ENCODE results near the gene BACH2. TPM values are rescaled to one million over a fixed set of nuclear protein-coding genes. Genes with fewer than 3 reads are reported as not detected.
"Not testable (repeated sequence)": the region's sequence is repeated elsewhere in the genome, so short reads cannot be mapped to it uniquely, and the experiment has no call there.

Gene BACH2
- polyA plus RNA-seq, 1 donor: 11.4 TPM

DNA sequence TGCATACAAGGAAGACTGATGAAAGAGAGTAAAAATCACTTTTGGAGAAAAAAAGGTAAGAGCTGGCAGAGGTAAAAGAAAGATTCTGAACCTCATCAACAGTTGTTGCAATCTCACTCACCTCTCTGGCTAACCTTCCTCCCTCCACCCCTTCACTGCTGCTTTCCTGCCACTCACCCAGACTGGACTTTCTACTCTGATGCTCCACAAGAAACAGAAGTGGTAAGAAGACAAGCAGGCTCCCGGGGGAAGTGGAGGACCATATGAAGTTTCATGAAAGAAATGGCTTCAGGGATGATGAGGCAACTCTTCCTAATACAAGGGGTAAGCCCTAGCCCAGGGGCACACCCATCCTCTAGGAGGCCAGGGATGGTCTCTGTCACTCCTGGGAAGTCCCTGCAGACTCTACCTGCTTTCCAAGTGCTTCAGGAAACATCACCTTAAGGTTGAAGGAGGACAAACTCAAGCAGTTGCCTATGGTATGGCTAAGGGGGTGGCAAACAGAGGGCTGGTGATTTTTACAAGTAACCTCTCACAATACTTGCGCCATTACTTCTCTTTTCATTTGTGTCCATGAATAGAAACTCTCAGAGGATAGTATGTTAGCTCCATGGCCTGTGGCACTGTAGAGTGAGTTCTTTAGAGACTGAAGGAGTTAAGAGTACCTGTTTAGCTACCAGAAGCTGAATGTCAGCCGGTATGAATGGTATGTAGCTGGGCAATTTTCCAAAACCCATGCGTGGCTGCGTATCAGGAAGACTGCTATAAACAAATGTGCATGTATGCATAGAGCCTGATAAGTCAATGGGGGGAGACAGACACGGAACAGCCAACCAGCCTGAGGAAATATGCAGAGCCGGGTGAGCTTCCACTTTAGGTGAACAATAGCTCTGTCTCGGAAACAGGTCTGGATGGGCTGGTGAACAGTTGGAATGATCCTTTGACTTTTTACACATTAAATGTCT is 112.0 kb downstream of the BACH2 start:
- DNase-seq: no peak

DNA sequence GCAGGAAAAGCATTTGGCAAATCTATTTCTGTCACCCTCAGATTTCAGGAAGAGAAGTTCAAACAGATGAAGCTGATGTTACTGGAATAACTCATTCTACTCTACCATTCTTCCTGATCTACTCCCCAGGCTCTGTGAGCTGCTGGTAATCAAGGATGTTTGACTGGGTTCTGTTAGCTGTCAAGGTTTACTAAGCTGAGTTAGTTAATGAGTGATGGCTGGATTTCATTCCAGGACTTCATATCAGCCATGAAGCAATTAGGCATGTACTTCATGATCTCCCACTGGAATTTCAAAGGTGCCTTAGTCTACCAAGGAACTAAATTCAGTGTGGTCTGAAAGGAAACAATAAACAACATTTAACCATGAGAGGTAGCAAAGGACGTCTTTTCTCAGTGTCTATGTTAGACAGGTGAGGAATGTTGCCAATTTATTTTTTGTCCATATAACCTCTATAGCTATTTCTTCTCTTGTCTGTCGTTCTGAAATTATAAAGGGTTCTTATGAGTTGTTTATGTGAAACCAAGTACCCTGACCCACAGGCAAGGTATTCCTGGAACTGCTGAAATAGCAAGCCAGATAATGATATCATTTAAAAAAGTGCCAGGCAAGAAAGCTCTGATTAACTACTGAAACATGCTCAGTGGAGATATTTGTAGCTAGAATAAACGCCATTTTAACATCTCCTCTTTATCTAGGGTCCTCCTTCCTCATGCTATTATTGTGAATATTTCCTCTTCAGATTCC is 112.9 kb downstream of the BACH2 start:
- no peak for DNase-seq

DNA sequence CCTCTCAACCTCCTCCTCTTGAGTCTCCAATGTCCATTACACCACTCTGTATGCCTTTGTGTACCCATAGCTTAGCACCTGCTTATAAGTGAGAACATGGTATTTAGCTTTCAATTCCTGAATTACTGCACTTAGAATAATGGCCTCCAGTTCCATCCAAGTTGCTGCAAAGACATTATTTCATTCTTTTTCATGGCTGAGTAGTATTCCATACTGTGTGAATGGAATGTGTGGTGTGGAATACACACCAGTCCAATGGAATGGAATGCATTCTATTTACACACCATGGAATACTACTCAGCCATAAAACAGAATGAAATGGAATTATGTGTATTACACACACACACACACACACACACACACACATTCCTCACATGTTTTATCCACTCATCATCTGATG is 116.1 kb downstream of the BACH2 start:
- DNase-seq: no peak

DNA sequence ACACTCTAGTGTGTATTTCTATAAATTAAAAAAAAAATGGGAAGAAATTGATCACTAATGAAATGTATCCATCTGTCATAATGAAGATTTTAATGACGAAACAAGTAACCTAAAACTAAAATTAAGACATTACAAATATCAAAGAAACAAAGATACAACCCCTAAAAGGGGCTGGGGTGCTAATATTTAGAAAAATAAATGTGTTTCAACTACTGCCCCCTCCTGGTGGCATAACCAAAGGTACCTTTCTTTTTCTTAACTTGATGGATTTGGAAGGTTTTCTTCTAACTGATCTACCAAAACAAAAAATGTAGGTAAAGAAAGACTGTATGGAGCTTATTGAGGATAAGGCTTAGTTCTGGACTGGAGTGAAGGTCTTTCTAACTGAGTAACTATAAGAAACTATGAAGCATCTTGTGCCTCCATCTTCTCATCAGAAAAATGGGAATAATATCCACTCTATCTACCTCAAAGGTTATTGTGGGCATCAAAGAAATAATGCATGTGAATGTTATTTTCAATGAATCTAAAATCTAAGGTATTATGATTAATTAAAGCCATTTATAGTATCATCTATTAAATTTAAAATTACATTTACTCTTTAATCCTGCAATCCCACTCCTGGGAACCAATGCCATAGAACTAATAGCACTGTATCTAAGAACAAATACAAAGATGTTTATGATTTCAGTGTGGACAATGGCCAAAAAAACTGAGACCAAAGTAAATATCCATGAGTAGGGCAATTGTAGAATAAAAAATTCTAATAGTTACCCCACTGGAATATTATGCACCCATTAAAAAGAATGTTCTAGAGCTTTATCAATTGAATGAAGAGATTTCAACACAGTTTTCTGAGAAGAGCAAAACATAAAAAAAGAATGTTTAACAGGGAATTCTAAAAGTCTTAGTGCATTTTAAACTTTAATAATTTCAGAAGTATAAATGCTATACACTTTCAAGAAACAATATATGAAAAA is 117.2 kb downstream of the BACH2 start:
- DNase-seq: no peak

DNA sequence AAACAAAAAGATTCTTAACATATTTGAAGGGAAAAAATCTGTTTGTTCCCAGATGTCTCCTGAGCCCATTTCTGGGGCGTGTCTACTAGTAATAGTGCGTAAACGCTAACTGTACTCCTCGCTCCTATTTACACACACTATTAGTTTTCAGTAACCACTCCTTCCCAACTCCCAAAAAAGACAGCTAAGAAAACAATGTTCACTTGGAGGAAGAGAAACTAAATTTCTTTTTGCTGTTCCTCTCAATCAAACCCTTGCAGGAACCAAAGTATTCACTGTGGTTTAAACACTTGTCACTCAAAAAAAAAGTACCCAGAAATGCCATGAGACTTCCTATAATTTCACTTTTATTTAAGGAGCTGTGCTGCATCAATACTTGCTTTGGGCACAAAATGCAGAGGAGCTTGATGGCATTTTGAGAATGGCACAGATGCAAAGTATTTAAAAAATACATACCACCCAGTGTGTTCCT is 118.2 kb downstream of the BACH2 start:
- no peak for DNase-seq

DNA sequence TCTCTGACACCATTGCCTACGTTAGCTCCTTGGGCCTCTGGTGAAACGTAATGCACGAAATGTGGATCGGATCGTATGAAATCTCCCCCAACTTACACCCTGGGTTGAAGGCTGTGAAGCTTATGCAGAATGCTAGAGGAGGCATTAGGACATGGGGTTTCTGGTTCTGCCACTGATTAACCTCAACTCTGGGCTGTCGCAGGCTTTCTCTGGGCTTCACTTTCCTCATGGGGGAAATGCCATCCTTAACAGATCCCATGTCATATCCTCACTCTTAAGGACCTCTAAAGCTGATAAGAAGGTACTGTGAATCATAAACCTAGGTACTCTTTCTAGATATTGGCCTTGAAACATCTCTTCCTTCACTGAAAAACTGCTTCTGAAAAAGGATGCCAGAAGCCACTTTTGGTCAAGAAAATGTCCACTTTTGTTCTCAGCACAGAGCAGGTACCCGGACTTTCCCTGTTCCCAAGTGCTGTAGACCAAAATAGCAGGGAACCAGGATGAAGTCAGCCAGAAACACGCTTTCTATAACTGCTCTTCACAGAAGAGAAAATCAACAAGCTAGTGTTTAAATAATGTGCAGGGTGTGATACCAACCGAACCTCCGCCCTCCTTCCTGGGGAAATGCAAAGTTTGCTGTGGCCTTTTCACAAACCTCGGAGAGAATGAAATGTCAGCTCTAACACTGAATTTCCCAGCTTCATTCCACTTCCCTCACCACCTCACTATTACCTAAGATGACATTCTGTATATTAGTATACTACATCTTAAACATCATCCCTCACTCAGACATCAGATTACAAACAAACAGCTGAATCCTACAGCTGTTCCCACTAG is 118.9 kb downstream of the BACH2 start:
- no peak for DNase-seq

DNA sequence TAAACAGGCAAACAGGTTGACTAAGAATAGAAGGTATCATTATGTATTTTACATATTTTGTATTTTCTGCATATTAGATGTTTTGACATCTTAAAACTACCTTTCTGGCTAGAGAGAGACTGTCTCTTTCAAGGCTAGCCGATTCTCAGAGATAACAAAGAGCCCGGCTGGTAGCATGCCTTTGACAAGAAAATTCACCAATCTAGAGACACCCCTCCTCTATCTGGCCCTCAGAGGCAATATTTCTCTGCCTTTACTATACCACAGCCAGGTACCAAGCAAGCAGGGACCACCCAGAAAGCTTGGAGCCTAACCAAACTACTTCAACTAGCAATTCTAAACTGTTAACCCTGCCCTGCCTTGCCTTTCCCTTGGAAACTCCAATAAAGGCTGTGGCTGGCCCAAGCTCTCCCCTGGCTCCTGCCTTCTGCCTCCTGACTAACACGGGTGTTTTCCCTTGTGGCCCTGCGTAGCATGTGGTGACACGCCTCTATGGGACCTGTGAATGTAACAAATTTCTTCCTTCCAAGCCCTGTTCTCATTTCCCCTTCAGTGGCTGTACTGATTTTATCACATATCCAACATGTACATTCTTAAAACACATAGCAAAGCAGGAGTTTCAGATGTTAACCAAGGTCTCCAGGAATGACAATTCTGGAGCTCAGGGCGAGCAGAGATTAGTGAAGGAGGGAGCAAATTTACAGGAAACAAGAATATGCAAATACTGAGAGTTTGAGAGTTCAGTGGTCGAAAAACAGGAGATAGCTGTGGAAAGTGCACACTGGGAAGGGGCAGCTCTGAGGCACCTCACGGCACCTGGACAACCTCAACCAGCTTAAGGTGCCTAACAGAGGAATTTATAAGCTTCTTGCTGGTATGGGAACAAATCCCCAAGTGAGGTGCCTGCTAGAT is 120.8 kb downstream of the BACH2 start:
- DNase-seq: no peak

DNA sequence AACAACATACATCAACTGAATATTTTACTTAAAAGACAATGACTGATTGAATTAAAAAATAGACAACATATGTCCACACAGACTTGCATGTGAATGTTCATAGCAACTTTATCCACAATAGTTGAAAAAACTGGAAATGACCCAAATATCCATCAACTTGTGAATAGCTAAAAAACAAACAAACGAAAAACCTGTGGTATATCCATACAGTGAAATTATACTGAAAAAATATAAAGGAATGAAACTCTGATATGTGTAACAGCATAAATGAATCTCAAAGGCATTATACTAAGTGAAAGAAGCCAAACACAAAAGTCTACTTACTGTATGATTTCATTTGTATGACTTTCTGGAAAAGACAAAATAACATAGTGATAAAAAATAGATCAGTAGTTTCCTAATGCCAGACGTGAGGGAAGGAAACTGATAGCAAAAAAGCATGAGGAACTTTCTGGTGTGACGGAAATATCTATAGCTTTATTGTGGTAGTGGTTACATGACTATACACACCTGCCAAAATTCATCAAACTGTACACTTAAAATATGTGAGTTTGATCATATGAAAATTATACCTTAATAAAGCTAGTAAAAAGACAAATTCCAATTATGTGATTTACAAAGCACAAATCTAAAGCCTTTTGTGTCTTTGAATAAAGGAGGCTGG is 123.2 kb downstream of the BACH2 start:
- no peak for DNase-seq

DNA sequence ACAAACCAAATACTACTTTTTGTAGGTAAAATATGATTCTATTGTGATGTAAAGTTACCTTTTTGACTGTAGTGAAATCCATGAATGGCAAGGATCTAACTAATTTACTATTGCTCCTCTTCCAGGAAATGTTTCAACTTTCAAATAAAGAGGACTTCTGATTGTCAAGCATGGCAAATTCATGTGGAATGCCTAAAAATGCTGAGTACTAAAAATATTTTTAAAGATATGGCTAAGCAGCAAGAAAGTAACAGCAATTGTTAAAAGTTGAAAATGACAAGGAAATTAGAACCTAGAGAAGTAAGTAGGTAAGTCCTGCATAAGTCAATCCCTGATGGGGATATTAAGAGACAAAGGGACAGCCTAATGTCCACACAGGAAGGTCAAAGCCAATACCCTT is 126.0 kb downstream of the BACH2 start:
- no peak for DNase-seq

DNA sequence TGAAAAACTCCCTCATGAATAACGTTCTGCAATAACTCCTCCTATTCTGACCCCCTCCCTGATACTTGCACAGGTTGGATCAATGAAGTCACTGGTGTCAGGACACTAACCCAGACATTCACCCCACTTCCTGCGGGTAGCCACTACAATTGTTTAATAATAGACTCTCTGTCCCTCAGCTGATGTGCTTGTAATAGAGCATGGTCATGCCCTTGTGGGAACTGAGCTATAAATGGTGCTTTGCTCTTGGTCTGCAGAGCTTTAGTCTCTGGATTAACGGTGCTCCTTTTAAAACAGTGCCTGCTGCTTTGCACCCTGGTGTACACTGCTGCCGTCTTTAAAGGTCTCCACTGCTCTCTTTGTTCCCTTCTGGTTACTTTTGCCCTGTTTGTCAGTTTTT is 127.3 kb downstream of the BACH2 start:
- no peak for DNase-seq

DNA sequence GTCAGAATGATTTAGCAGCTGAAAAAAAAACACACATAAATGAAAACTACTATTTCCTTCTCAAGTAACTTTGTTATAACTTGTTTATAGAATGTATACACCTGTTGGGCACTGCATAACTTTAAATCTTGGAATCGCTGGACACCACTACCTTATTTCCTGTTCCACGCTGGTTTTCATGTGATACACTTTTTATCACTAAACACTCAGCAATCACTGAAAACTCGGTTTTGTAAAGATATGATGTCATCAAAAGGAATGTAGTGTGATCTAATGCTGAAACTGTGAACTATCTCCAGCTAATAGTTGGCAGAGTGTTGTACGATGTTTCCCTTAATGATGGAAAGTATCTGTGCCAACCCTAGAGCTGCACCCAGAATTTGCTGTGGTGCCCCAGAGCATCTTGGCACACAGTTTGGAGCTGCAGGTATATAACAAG is 127.9 kb downstream of the BACH2 start:
- DNase-seq: no peak

DNA sequence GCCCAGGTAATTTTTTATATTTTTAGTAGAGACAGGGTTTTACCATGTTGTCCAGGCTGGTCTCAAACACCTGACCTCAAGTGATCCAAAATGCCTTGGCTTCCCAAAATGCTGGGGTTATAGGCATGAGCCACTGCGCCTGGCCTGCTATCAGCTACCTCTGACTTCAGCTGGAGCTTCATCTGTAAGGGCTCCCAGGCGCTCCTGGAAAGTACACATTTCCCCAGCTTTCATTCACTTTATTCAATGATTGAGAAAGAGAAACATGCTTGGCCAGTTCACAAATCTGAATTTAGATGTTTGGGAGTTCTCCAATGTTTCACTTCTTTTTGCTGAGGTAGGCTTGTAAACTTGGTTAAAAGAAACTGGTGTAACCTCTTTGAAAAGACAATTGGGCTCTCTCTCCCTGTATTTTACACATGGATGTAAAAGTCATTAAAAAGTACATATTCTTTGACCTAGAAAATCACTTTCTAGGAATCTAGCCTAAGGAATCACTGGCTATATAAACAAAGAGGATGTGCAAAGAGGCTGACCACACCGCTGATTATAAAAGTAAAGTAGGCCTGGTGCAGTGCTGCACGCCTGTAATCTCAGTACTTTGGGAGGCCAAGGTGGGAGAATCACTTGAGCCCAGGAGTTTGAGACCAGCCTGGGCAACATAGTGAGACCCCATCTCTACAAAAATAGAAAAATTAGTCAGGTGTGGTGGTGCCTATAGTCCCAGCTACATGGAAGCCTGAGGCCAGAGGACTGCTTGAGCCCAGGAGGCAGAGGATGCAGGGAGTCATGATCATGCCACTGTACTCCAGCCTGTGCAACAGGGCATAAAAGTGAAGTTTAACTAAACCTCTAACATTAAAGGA is 128.9 kb downstream of the BACH2 start:
- DNase-seq: no peak

DNA sequence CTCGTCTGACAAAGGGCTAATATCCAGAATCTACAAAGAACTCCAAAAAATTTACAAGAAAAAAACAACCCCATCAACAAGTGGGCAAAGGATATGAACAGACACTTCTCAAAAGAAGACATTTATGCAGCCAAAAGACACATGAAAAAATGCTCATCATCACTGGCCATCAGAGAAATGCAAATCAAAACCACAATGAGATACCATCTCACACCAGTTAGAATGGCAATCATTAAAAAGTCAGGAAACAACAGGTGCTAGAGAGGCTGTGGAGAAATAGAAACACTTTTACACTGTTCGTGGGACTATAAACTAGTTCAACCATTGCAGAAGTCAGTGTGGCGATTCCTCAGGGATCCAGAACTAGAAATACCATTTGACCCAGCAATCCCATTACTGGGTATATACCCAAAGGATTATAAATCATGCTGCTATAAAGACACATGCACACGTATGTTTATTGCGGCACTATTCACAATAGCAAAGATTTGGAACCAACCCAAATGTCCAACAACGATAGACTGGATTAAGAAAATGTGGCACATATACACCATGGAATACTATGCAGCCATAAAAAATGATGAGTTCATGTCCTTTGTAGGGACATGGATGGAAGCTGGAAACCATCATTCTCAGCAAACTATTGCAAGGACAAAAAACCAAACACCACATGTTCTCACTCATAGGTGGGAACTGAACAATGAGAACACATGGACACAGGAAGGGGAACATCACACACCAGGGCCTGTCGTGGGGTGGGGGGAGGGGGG is 130.3 kb downstream of the BACH2 start:
- DNase-seq: not testable (repeated sequence)

DNA sequence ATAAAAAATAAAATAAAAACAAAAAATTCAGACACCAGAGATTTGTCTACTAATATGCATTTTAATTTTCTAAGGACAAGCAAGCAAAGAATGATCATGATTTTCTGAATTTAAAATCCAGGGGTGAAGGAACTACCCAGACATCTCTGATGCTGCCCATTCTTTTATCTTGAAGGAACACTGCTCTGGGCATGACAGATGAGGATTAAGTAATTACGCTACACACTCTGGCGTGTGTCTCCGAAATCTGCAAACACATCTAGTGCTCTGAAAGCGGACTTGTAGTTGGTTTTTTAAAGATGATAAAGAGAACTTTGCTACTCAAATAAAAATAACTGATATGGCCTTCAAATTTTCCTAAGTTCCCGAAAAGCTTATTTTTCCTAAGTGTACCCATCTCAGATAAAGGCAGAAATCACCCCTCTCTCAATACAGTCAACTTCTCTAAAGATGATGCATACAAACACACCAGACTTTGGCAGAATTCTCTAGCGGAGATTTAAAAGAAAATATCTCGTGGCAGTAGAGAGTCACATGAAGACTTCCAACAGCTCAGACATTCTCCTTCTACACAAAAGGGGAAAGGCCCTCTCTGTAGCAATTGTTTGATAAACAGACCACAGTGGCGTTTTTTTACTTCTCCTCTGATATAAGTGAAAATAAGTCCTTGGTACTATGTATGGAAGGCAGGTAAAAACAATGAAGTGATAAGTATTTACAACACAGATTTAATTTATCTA is 133.8 kb downstream of the BACH2 start:
- DNase-seq: no peak

DNA sequence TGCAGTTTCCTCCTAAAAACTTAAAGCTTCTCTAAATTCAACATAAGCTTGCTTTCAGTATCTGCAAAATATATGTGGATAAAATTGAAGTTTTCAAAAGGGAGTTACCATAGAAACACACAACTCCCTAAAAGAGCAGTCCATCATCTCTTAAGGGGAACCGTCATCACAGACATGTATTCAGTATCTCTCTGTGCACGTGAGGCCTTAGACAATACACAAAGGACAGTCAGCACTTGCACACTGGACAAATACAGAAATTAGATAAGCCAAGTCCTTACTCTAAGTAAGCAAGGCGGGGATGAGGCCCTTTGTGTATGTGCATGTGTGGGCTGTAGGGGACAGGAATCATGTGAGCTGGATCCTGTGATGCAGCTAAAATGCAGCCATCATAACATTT is 136.6 kb downstream of the BACH2 start:
- no peak for DNase-seq

DNA sequence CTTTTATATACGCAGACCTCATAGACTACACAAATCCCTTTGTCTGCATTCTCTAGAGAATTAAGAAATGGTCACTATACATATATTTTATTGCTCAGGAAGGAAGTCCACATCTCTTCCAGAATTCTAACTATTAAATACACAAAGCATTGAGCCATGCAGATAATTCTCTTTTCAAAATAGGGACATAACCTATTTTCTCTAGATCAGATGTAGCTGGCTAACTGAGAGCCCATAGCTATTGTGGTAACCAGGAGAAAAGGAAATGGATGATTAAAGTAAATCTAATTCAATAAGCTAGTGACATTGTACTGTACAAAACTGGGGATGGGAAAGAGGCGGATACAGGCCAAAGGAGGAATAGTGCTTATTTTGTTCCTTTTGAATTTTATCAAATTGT is 137.2 kb downstream of the BACH2 start:
- no peak for DNase-seq

DNA sequence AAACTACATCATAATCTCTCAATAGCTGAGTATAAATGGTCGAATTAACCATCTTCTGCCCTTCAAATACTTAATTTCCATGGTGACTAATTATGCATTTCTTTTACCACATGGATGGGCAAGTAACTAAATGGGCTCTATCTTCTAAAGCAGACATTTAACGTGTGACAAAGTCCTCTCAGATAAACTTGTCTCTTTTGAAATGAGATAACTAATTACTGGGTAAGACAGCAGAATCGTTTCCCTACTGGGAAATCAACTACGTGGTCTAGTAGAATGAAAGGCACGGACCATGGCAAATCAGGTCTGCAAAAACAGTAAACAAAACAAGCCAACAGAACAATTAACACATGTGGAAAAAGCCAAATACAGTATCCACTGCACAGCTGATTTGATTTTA is 137.7 kb downstream of the BACH2 start:
- no peak for DNase-seq

Measured in left kidney (tissue), 2 donors.